Hepatocyte (in vitro differentiated cells): ENCODE data around the gene CALY. TPM values are rescaled to one million over a fixed set of nuclear protein-coding genes. Genes with fewer than 3 reads are reported as not detected.
"Not testable (repeated sequence)": the region's sequence is repeated elsewhere in the genome, so short reads cannot be mapped to it uniquely, and the experiment has no call there.

Source experiments
- DNase-seq: peaks from one replicate; pipeline ENCODE4 v3.0.0-alpha.2; 2016; ENCODE audit warnings: low spot score
- H2AFZ ChIP-seq: fragments of 200-600 bp; sonication (generic); 2 replicates; pipeline ENCODE4 v1.6.0; 2016; ENCODE audit warnings: antibody characterized with exemption, mild to moderate bottlenecking
- H3K27ac ChIP-seq: fragments of 200-600 bp; sonication (generic); 2 replicates; pipeline ENCODE4 v1.5.1; 2016; ENCODE audit warnings: mild to moderate bottlenecking
- H3K27me3 ChIP-seq: fragments of 200-600 bp; sonication (generic); 2 replicates; pipeline ENCODE4 v1.6.1; 2016
- H3K36me3 ChIP-seq: fragments of 200-600 bp; sonication (generic); replicated peaks from 2 replicates; pipeline ENCODE4 v1.5.1; 2016; ENCODE audit warnings: low read depth; ENCODE audit not compliant: insufficient read depth
- H3K4me1 ChIP-seq: fragments of 200-600 bp; sonication (generic); 2 replicates; pipeline ENCODE4 v1.5.1; 2016; ENCODE audit warnings: mild to moderate bottlenecking, moderate library complexity; ENCODE audit not compliant: insufficient read depth
- H3K4me2 ChIP-seq: fragments of 200-600 bp; sonication (generic); 2 replicates; pipeline ENCODE4 v1.6.0; 2016
- H3K4me3 ChIP-seq: fragments of 200-600 bp; sonication (generic); 2 replicates; pipeline ENCODE4 v1.5.1; 2016; ENCODE audit warnings: mild to moderate bottlenecking
- H3K79me2 ChIP-seq: fragments of 200-600 bp; sonication (generic); 2 replicates; pipeline ENCODE4 v1.6.0; 2017; ENCODE audit warnings: mild to moderate bottlenecking
- H3K9me2 ChIP-seq: fragments of 200-600 bp; sonication (generic); replicated peaks from 2 replicates; pipeline ENCODE4 v1.6.0; 2017; ENCODE audit warnings: mild to moderate bottlenecking; ENCODE audit not compliant: insufficient read depth
- H3K9me3 ChIP-seq: fragments of 200-600 bp; sonication (generic); 2 replicates; pipeline ENCODE4 v1.5.1; 2016; ENCODE audit warnings: low read depth, mild to moderate bottlenecking
- H4K20me1 ChIP-seq: fragments of 200-600 bp; sonication (generic); 2 replicates; pipeline ENCODE4 v1.6.0; 2016; ENCODE audit warnings: mild to moderate bottlenecking; ENCODE audit not compliant: insufficient read depth, poor library complexity, severe bottlenecking
- CTCF ChIP-seq: fragments of 200-600 bp; sonication (generic); IDR thresholded peaks from 2 replicates; pipeline ENCODE4 v1.5.1; 2016; ENCODE audit warnings: antibody characterized with exemption, mild to moderate bottlenecking; ENCODE audit not compliant: poor library complexity
- EZH2 ChIP-seq: fragments of 200-600 bp; sonication (generic); IDR thresholded peaks from 2 replicates; pipeline ENCODE4 v1.6.1; 2016; ENCODE audit warnings: antibody characterized with exemption, mild to moderate bottlenecking, borderline replicate concordance
- EZH2phosphoT487 ChIP-seq: fragments of 200-600 bp; sonication (generic); IDR thresholded peaks from one replicate; pipeline ENCODE4 v1.6.1; 2018; ENCODE audit warnings: antibody characterized with exemption, mild to moderate bottlenecking, low read depth, moderate library complexity; ENCODE audit not compliant: unreplicated experiment, severe bottlenecking
- WGBS: methylation state at CpG from one replicate; pipeline ENCODE4 v1.1.6; 2016; ENCODE audit warnings: low lambda C conversion rate; ENCODE audit errors: missing lambda C conversion rate; 5-methylcytosine and 5-hydroxymethylcytosine counted together
- polyA plus RNA-seq: library from polyadenylated mRNA; unstranded; fragments of >200 nt; fragmentation: Nextera tagmentation; extraction: Ambion mirVana; gene quantifications from 2 replicates; pipeline ENCODE4 v1.2.1, GENCODE V29; 2016
- total RNA-seq: library from RNA; depleted of rRNA; stranded (reverse); fragments of >200 nt; gene quantifications from 2 replicates; pipeline ENCODE4 v1.2.3, GENCODE V29; 2014

Gene CALY
- total and polyA plus RNA-seq, 2 experiments from 2014 or later = 2.3 to 3.7 TPM

DNA sequence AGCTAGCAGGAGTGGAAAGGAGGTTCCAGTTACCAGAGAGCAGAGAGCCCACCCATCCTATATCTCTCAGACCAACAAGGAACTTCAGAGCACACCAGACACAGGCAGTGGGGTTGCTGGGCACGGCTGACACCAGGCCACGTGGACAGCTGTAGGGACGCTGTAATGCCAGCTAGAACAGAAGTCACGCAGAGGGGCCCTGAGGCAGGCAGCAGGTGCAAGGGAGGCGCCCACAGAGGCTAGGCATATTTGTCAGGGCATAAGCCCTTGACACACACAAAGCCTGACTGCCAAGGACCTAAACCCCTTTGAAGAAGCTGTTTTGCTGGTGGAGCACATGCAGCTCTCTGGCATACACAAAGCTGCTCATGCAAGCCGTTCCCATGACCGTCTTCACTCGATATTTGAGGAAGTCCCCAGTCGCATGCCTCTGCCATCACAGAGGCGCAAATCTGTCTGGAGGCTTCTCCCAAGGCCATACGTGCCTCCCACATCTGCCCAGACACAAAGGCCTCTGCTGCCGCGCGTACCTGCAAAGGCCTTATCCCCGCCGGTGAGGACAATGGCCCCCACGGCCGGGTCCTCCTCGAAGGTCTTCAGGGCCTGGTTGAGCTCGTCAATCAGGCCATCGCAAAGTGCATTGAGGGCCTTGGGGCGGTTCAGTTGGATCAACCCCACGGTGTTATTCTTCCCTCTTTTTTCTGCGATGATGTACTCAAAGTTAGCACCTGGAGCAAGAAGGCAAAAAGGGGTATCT, 33.5 kb upstream of the CALY start:
- peaks cover 9% of the 10 kb centered on the region for H3K79me2 ChIP-seq
- H3K4me3 ChIP-seq = no peak overlapping the region
- no peaks in the 10 kb centered on the region for H3K27me3 ChIP-seq
- H2AFZ ChIP-seq = no peak overlapping the region
- TF ChIP-seq EZH2phosphoT487 (no peak), CTCF (no peak), EZH2 (no peak)
- no peak overlapping the region for H3K27ac ChIP-seq
- H3K4me2 ChIP-seq = no peak overlapping the region
- no peaks in the 10 kb centered on the region for H3K9me2 ChIP-seq
- H3K4me1 ChIP-seq = no peaks in the 10 kb centered on the region
- no peaks in the 10 kb centered on the region for H4K20me1 ChIP-seq
- H3K36me3 ChIP-seq = no peaks in the 10 kb centered on the region
- H3K9me3 ChIP-seq = no peaks in the 10 kb centered on the region
- 93% methylated on average over 24 of the region's 24 CpGs for WGBS
- no peak for DNase-seq

DNA sequence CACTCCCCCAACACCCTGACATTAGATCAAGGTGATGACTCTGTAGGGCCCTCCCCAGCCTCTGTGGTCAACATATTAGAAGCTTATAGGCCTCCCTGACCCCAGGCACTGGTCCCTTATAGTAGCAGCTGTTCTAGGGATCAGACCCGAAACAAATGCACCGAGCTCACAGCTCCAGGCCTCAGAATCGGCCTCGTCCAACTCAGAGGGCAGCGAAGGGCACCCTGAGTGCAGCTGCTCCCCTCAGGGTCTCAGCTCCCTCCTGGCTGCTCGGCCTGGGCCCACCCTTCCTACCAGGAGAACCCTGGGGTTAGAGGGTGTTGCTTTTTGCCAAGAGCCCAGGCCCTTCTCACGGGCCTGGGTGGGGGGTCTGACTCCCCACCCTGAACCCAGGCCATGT, 31.5 kb upstream of the CALY start:
- no peaks in the 10 kb centered on the region for H3K9me3 ChIP-seq
- H3K27me3 ChIP-seq = no peaks in the 10 kb centered on the region
- no peak overlapping the region for H3K4me2 ChIP-seq
- no peak for TF ChIP-seq EZH2
- no peaks in the 10 kb centered on the region for H3K9me2 ChIP-seq
- H3K4me1 ChIP-seq = no peaks in the 10 kb centered on the region
- WGBS = 93% methylated on average over 7 of the region's 7 CpGs
- peaks cover 9% of the 10 kb centered on the region for H3K79me2 ChIP-seq
- no peaks in the 10 kb centered on the region for H4K20me1 ChIP-seq
- no peaks in the 10 kb centered on the region for H3K36me3 ChIP-seq
- no peak overlapping the region for H3K4me3 ChIP-seq
- H3K27ac ChIP-seq = no peak overlapping the region
- H2AFZ ChIP-seq = no peak overlapping the region
- no peak for DNase-seq

DNA sequence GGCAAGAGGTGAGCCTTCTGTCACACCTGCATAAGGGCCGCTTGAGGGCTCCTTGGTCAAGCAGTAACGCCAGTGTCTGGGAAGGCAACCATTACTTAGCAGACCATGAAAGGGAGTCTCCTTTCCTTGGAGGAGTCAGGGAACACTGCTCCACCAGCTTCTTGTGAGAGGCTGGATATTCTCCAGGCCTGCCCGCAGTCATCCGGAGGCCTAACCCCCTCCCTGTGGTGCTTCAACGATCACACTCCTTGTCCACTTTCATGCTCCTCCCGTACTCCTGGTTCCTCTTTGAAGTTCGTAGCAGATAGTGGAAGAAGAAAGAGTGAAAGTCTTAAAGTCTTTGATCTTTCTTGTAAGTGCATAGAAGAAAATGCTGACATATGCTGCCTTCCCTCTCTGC, 30.8 kb upstream of the CALY start:
- H4K20me1 ChIP-seq, H3K4me2 ChIP-seq, H3K9me3 ChIP-seq, H3K4me1 ChIP-seq, H3K79me2 ChIP-seq, H3K36me3 ChIP-seq, H3K27ac ChIP-seq, H2AFZ ChIP-seq, H3K4me3 ChIP-seq, H3K27me3 ChIP-seq, DNase-seq, H3K9me2 ChIP-seq: not testable (repeated sequence)
- 64% methylated on average over 5 of the region's 7 CpGs for WGBS

DNA sequence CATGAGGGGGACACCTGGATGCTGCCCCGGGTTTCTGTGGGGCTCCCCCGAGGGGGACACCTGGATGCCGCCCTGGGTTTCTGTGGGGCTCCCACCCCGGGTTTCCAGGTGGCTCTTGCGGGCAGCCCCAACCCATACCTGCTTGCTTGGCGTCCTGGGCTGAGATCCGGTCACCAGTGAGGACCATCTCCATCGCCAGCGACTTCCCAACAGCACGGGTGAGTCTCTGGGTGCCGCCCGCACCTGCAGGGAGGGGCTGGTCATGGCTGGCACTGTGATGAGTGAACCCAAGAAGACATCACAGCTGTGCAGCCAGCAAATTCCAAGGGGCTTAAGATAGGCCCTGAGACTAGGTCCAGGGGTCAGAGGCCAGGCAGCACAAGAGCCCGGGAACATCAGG, 30.1 kb upstream of the CALY start:
- TF ChIP-seq EZH2 (no peak), CTCF (no peak), EZH2phosphoT487 (no peak)
- 97% methylated on average over 13 of the region's 13 CpGs for WGBS

More for the DNA sequence above, 30.1 kb upstream of the CALY start:
- no peaks in the 10 kb centered on the region for H3K27me3 ChIP-seq
- H3K79me2 ChIP-seq = no peaks in the 10 kb centered on the region
- H2AFZ ChIP-seq = no peak overlapping the region
- no peak for DNase-seq
- H3K4me2 ChIP-seq = no peak overlapping the region
- H3K9me2 ChIP-seq = no peaks in the 10 kb centered on the region
- H4K20me1 ChIP-seq = no peaks in the 10 kb centered on the region
- no peaks in the 10 kb centered on the region for H3K4me1 ChIP-seq
- no peak overlapping the region for H3K4me3 ChIP-seq
- H3K9me3 ChIP-seq = no peaks in the 10 kb centered on the region
- no peaks in the 10 kb centered on the region for H3K36me3 ChIP-seq
- no peak overlapping the region for H3K27ac ChIP-seq
